Stimulated activated CD4-positive, alpha-beta T cell treated with anti-CD3 and anti-CD28 coated beads, Interleukin-12 subunit alpha, Interleukin-12 subunit beta, amount 100 ng/mL, for 4 hours (primary cell): ENCODE measurements around the gene SLC14A1.

ENCODE experiments used
- DNase-seq: peaks from one replicate; pipeline ENCODE4 v3.0.0-alpha.2; 2020

Gene SLC14A1

DNA sequence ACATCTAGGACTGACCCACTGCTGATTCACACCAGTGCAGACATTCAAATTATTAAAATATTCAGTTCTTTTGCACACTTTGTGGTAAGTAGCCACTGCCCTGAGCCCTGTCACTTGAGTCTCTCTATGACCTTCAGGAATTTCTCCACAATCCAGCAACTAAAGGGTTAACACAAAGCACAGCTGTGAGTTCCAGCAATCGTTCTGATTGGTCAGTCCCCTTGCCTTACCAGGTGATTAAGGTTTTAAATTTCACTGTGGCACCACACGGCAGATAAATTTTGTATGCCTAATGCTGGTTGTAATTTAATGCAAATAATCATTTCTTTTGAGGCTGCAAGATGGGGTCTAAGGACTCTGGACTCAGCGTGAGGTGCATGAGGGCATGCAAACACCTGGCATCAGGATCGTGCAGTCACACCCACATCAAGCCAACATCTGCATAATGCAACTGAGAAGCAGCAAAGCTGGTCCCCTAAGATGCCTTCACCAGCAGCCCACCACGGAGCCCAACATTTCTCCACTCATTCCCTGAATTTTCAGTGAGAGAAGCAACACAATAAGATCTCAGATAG is 36.6 kb downstream of the SLC14A1 start:
- DNase-seq = no peak

DNA sequence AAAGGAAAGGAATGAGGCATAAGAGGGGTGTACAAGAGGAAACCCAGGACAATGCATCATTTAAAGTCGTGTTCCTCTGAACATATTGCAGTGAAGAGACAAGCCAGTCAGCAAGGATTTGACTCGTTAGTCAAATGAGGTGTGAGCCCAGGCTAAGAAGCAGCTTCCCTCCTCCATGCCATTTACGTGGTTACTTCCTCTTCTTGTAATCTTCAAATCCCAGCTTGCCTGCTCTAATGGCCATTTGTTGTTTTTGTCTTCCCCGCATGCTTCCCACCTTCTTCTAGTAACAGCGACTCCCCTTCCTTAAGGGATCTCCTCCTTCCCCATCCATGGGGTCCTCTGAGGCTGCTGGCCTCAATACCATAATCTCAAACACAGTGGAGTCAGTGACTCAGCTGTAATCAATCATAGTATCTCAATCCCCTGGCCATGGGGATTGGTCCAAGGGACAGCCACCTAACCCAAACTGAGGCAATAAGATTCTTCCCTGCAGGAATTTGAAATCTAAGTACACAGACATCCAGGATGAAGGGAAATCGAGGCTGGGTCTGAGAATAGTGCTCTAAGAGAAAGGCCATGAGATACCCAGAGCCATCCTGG is 37.6 kb downstream of the SLC14A1 start:
- no peak for DNase-seq

DNA sequence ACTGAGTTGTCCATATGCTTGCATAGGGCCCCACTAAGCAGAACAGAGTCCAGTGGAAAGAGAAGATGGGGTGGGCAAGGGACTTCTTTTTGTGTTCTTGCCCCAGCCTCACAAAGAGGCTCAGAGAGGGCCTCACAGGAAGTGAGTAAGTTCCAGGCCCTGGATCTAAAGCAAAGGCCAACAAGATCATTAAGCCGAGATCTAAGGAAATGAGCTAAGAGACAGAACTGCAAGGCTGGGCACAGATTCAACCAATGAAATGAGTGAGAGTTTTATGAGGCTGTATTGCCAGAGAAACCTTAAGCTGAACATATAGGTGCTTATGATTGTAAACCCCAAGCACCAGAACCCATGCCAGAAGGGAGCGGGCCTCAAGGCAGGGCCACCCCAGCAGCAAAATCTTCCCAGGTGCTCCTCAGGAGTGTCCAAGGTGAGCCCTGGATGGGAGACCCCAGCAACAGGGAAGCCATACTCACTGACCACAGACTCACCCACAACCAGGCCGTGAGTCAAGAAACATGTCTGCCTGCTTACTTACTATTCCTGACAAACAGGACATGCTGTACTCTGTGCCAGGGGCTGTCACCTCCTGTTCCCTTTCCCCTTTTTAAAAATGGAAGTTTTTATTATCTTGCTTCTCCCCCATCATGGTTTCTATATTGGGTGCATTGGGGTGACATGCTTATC is 40.2 kb downstream of the SLC14A1 start:
- no peak for DNase-seq

DNA sequence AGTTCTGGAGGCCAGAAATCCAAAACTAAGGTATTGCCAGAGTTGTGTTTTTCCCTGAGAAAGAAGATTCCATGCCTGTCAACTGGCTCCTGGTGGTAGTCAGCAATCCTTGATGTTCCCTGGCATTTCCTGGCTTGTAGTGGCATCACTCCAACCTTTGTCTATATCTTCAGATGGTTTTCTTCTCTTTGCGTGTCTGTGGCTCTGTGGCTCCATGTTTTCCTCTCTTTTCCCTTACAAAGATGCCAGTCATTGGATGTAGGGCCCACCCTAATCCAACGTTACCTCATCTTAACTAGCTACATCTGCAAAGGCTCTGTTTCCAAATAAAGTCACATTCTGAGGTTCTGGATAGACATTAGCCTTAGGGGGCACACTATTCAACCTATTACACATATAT is 41.8 kb downstream of the SLC14A1 start:
- DNase-seq = no peak

DNA sequence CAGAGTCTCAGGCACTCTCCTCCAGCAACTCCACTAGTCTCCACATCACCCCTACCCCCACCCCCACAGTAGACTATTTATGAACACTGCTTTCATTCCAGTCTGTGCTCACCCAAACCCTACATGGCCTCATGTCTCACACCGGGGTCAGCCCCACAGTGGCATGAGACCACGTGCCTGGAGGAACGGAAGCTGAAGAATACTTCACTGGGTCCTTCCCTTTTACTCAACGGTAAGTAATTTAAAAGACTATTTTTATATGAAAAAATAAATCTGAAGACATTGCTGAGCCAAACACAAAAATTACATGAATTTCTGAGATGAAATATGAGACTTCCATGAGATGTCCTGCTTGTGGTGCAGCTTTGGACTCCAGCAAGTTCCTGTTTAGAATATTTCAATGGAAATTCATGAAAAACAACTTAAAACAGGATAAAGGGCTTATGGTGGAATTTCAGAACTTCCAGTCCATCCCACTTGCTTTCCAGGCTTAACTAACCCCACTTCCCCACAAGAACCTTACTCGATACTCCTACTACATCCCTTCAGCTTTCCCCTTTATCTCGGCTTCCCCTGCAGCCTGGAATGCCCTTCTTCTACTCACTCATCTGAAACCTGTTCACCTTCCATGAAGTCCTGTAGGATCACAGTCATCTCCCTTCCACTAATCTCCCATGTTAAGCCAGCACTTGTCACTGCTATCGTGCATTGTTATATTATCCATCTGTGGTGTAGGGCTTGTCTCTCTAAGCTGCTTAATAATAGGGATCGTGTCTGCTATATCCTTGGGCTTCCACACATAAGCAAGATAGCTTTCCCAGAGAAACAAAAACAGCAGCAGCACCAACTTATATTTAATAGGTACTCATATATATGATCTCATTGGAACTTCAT is 47.9 kb downstream of the SLC14A1 start:
- DNase-seq = no peak

DNA sequence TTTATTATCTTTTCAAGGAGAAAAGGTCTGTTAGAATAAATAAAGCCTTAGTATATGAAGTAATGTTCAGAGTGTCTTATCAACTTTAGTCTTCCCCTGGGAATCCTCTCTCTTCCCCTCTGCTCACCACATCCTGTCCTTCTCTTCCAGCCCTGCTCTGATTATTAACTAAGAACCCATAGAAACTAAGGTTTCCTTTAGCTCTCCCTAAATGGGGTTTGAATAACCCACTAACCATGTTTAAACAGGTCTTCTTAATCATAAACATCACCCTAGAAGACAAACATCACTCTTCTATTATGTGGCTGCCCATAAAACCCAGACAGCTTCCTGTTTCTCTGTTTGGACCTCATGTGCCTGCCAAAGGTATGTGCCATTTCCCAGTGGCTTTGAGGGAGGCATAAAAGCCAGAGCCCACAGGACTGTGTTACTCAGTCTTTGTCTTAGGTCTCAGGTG is 50.1 kb downstream of the SLC14A1 start:
- no peak for DNase-seq

DNA sequence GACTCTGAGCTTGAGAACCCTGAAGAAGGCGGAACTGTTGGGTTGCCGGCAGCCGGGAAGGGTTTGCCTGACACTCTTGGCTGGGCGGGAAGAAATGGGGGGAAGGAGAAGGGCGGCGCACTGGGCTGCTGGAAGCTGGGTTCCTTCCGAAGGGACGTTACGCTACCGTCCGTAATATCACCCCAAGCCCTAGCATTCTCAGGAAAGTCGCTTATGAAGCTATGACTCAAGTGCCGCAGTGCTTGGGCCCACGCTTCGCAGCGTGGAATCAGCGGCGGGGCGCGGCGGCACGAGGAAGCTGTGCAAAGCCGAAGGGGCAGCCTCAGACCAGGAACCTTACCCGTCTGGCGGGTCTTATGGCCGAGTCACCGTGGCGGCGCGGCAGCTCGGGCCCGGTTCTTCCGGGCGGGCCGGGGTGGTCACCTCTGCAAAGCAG is 51.3 kb downstream of the SLC14A1 start:
- peak; percentile 68 for DNase-seq

DNA sequence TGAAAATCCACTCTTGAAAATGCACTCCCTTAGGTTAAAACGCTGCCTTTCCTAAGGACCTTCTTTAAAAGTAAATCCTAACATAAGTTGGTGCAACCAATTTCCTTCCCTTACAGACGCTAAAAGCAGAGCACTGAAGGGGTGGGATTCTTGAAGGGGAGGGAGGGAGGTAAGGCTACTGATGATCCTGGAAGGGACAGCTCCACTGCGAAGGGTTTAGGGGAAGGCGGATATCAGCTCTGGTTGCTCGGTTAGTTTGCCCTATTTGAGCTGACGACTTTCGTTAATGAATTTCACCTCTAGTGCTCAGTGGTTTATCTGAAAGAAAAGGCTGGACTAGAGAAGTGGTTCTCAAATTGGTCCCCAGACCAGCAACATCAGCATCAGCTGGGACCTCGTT is 51.8 kb downstream of the SLC14A1 start:
- DNase-seq = no peak

DNA sequence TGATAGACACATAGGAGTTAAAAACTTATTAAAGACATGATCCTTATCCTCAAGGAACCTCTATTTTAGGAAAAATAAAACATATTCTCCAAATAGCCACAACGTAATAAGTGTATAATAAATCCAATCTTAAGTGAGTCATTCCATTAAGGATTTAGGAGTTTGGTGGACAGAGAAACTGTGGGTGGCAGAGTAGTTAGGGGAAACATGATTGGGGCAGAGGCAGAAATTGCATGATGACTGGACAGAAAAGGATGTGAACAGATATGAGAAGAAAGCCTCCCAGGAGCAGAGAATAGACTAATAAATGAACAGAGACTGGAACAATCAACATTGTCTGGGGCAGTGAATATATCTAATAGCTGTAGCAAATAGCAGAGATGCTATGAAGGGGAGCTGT is 53.4 kb downstream of the SLC14A1 start:
- DNase-seq = no peak

DNA sequence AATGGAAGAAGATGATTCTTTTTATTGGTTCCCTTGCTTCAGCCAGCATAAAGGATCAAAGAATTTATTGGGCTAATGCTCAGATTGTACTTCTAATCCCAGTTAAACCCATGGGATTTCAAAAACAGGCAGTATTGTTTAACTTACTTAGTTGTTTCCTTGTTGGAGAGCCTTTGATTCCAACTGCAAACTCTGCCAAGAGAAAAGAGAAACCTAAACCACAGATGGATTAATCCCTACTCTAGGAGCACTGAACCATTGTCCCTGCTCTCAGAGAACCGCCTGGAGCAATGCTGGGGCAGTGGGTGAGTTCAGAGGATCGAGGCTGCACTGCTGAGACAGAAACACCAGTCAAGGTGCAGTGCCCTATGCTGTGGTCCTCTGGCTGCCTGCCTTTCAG is 56.6 kb downstream of the SLC14A1 start:
- no peak for DNase-seq

DNA sequence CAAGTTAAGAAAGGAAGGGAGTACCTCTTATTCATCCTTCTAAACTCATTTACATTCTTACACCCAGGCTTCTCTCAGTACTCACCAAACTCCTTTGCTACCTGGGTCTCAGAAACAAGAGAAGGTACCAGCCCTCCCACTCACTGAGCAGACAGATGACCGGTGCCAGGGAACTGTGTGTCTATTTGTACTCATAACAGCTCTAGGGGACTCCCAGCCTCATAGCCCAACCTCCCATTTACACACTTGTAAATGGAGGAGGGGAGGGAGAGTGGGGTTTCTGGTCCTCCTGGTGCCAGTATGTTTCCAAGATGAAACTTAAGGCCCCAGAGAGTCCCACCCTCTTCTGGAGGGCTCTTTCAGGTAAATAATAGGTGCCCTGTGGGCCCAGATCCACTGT is 58.7 kb downstream of the SLC14A1 start:
- no peak for DNase-seq

DNA sequence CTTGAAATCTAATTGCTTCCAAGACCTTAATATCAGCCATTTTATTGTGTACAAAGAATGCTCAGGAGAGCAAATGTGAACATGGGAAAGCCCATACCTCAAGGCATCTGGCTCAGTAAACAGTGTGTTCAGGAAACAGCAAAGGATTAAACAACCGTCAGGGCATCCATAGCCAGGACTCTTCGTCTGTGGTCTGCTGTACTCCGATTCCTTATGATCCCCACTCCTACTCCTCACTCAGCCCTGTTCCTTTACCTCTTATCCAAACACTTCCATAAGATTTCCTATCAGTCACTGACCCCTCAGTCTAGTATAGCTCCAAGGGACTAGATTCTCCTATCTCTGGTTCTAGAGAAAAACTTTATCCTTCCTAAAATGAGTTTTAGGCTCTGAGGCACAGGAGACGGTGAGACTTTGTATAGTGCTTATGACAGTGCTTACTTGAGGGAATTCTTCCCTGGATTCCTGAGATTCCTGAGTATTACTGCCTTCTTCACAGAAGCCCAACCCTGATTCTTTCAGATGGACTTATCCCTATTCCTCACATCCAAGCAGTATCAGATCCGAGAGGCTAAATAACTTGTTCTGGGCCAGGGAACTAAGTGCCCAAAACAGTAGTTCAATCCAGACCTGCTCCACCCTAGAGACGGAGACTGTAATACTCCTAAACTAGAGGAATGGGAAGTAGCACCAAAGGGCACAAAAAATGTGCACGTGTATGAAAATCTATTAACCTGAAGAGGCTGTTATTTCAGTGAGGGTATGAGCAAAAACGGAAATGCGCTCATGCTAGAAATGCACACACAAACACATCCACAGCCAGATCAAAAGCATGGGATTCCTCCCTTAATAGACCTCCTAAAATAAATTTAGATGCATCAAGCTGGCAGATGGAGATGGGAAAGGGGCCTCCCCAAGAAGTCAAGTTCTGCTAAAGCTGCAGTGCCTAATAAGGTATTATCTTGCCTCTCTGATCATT is 59.4 kb downstream of the SLC14A1 start:
- no peak for DNase-seq

DNA sequence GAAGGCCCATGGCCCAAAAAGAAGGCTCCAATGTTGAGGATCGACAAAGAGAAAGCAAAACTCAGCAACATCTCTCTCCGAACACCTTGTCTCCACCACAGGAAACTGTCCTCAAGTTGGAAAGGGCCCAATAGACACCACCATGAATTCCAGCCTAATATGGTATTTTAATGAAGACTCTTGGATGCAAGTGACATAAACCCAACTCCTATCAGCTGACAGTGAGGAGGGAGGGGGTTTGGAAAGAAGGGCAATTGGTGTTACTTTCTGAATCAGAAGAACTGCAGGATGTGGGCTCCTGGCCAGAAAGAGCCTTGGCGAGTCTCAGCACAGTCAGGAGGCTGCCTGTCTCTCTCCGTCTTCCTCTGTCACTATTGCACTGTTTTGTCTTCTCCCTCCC is 61.2 kb downstream of the SLC14A1 start:
- no peak for DNase-seq

DNA sequence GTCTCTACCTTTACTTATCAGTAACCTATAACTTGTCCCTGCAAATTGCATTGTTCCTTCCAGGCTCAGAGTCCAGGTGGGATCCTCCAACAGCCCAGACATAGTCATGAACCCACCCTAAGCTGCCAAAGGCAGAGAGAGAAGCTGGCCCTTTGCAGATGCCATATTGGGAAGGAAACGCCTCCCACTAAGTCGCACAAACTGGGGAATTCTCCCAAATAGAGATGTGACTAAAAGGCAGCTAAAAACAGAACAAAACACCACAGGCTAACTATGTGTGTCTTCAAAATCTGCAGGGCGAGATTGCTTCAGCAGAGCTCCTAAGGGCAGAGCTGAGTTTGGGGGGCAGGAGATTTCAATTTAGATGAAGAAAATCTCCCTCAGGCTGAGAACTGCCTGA is 63.0 kb downstream of the SLC14A1 start:
- no peak for DNase-seq

DNA sequence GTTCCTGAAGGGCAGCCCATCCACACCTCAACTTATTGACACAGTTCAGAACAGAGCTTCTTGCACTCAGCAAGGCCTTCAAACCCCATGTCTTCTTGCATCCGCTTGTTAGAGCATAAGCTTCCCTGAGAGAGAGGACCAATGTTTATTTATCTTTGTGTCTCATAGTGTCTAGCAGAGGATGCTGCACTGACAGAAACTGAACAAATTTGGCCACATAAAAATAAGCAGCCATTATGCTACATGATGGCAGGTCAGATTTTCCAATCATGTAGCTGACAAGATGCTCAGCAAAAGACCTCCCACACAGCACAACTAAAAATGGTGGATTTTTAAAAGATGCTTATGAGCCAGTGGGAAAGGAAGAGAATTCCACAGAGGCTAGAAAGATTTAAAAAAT is 63.4 kb downstream of the SLC14A1 start:
- no peak for DNase-seq

DNA sequence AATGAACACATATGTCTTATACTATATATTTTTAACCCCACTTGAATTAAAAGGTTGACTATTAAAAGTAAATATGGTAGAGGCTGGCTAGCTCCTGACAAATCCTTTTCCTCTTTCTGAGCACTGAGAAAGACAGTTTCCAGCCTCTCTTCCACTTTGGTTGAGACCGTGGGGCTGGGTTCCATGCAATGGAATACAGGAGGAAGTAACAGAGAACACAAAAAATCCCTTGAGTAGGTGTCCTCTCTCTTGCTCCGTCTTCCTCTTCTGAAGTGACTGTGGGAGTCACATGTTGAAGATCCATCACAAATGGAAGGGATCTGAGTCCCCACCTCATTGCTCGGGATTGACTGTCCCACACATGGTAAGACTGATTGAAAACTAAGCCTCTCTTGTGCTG is 64.9 kb downstream of the SLC14A1 start:
- DNase-seq = no peak

DNA sequence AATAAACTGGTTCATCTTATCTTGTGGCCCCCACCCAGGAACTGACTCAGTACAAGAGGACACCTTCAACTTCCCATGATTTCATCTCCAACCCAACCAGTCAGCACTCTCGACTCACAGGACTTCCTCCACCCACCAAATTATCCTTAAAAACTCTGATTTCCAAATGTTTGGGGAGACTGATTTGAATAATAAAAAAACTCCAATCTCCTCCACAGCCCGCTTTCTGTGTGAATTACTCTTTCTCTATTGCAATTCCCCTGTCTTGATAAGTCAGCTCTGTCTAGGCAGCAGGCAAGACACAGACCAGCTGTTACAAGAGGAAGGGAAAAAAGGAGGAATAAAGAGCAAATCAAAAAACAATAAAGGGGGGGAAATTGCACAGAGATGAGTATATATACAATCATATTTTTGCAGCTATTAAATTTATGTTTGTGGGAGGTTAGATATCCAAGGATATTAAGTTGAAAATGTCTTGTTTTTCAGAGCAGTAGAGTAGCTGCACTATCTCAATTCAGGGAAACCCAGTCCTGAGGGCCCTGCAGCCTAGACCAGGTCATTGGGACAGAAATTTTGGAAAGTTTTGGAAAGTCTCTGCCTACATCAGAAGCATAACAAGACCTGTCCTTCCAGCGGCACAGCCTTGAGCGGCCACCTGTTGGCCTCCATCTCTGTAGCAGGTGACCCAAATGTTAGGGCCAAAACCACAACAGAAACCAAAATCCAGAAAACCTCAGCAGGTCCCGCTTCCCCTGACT is 68.7 kb downstream of the SLC14A1 start:
- no peak for DNase-seq

DNA sequence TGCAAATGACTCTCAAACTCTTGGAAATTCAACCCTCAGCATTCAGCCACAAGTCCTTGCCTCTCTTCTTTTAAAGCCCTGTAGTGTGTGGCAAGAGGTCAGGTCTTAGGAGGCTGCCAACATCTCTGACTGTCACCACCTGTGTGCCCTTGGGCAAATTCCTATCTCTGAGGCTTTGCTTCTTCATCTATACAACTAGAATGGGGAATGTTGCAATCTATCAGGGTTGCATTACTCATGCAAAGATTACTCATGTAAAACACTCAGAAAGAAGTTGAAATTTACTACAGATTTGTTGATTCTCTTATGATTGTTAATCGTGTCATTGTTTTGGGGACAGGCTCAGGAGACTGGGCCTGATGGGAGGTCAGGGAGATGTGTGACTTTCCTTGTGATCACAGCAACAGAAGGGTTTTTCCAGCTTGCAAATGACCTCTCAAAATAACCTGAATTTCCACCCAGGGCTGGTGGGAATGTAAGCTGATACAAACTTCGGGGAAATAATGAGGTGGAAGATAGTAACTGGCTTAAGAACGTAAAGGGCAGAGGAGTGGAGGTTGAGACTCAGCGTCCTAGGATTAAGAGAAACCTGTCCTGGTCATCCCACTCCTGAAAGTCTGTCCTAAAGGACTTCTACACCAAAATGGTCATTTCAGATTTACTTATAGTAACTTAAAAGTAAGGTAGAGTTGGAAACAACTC is 69.4 kb downstream of the SLC14A1 start:
- no peak for DNase-seq

DNA sequence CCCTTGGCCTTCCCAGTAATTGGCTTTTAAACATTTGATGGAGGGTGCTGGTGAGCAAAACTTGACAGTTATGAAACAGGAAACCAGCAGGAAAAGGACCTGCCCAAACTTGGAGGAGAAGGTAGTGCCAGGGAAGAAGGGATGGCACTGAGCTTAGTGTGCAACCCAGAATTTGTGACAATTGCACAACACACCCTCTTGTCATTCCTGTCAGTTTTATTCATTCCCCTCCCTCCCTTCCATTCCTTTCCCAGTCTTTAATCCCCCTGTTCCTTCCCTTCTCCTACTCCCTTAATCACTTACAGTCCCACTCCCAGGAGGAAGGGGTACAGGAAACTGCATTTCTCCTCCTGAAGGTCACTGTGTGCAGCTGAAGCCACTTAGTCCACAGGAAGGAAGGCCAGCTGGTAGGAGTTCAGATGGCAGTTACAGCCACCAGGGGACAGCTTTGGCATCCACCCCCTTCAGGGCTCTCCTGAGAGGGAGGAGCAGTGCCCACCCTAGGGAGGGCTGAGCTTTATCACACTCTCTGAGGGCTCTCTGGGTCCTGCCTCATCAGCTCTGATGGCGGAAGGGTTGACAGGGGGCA is 77.5 kb downstream of the SLC14A1 start:
- no peak for DNase-seq
